HG02763 (cell line): Measurements from ENCODE around the gene DIP2C.
"Not testable (repeated sequence)": the region's sequence is repeated elsewhere in the genome, so short reads cannot be mapped to it uniquely, and the experiment has no call there.

ENCODE experiments used
- ATAC-seq: cut with Tn5 transposase; IDR thresholded peaks from one replicate; pipeline ENCODE4 v1.9.1; 2021; ENCODE audit warnings: mild to moderate bottlenecking, moderate library complexity; ENCODE audit not compliant: unreplicated experiment

The DIP2C gene

GRCh38 chr10:406976-407375 lies 282.5 kb downstream of the DIP2C start:
- no peak for ATAC-seq

GRCh38 chr10:405648-406047 lies 283.8 kb downstream of the DIP2C start:
- ATAC-seq = no peak

- no peak for ATAC-seq
These were observed 284.5 kb downstream of the DIP2C start for GRCh38 chr10:404991-405390.

GRCh38 chr10:404346-404745 lies 285.1 kb downstream of the DIP2C start:
- no peak for ATAC-seq

GRCh38 chr10:398954-399353 lies 290.5 kb downstream of the DIP2C start:
- no peak for ATAC-seq

GRCh38 chr10:397321-398068 lies 292.0 kb downstream of the DIP2C start:
- ATAC-seq = no peak

GRCh38 chr10:396535-397220 lies 292.8 kb downstream of the DIP2C start:
- no peak for ATAC-seq

GRCh38 chr10:396107-396506 lies 293.4 kb downstream of the DIP2C start:
- ATAC-seq = no peak

- ATAC-seq = no peak
These were observed 293.8 kb downstream of the DIP2C start for GRCh38 chr10:395665-396064.

- not testable (repeated sequence) for ATAC-seq
These were observed 294.9 kb downstream of the DIP2C start for GRCh38 chr10:394439-395101.

- no peak for ATAC-seq
These were observed 295.6 kb downstream of the DIP2C start for GRCh38 chr10:393787-394438.

GRCh38 chr10:393106-393745 lies 296.2 kb downstream of the DIP2C start:
- ATAC-seq = no peak

GRCh38 chr10:392705-393037 lies 296.8 kb downstream of the DIP2C start:
- no peak for ATAC-seq

- no peak for ATAC-seq
These were observed 297.4 kb downstream of the DIP2C start for GRCh38 chr10:391847-392704.

- ATAC-seq = no peak
These were observed 298.2 kb downstream of the DIP2C start for GRCh38 chr10:391305-391704.

- no peak for ATAC-seq
These were observed 298.9 kb downstream of the DIP2C start for GRCh38 chr10:390449-391100.

GRCh38 chr10:389836-390448 lies 299.5 kb downstream of the DIP2C start:
- no peak for ATAC-seq

- no peak for ATAC-seq
These were observed 300.1 kb downstream of the DIP2C start for GRCh38 chr10:389261-389790.

- ATAC-seq = no peak
These were observed 300.8 kb downstream of the DIP2C start for GRCh38 chr10:388661-389045.
